ENCODE results near the gene SLC35F3. TPM values are rescaled to one million over a fixed set of nuclear protein-coding genes. Genes with fewer than 3 reads are reported as not detected.
A peak's percentile ranks its signal among the peaks of the same experiment; 100 is the strongest.

SLC35F3 gene
- total RNA-seq, 1 experiment from 2014 or later = not detected

DNA sequence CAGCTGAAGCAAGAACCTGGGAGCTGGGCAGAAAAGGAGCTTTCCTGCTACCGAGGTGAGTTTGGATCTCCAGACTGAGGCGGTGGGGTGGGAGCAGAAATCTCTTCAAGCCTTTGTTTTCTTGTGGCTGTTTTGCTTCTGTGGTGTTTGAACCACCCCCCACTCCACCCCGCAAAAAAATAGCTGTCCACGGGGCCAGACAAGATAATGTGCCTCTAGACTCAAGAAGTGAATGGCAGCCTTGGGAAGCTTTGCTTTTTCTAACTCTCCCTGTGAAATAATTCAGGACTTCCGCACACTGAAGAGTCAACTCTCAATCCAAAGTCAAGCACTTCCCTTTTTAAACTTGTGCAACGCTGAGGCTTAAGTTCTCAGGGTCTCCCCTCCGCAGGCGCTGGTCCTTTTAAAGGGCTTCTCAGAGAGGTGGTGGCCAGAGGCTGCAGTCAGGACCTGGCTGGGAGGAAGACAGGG lies 309.2 kb downstream of the SLC35F3 start:
- H3K9me3 ChIP-seq = peaks cover 7% of the 10 kb centered on the region; the same call in 1 of the 2 replicates
- Mint-ChIP-seq H3K36me3 (ENCODE audit: insufficient read depth, unreplicated experiment) (no peaks in the 10 kb centered on the region), H3K4me3 (ENCODE audit: unreplicated experiment) (peak overlapping the region; percentile 65), H3K27ac (ENCODE audit: unreplicated experiment) (no peak overlapping the region), H3K9me3 (ENCODE audit: unreplicated experiment) (peaks cover 27% of the 10 kb centered on the region), H3K4me1 (ENCODE audit: low read depth, unreplicated experiment) (no peaks in the 10 kb centered on the region), H3K27me3 (ENCODE audit: insufficient read depth, unreplicated experiment) (peaks cover 17% of the 10 kb centered on the region)
- H3K36me3 ChIP-seq (ENCODE audit: control insufficient read depth, insufficient read depth, low read length) = no peaks in the 10 kb centered on the region
- peaks cover 7% of the 10 kb centered on the region for H3K27me3 ChIP-seq (replicated peaks; ENCODE audit: control insufficient read depth, insufficient read depth, low read length)
- BruUV-seq (replicated peaks) = no TSS peak
- H3K4me1 ChIP-seq = no peaks in the 10 kb centered on the region
- intact Hi-C loops (cut with micrococcal nuclease; ENCODE audit: unreplicated experiment) = no loop called here
- TF ChIP-seq, protein P1, sequence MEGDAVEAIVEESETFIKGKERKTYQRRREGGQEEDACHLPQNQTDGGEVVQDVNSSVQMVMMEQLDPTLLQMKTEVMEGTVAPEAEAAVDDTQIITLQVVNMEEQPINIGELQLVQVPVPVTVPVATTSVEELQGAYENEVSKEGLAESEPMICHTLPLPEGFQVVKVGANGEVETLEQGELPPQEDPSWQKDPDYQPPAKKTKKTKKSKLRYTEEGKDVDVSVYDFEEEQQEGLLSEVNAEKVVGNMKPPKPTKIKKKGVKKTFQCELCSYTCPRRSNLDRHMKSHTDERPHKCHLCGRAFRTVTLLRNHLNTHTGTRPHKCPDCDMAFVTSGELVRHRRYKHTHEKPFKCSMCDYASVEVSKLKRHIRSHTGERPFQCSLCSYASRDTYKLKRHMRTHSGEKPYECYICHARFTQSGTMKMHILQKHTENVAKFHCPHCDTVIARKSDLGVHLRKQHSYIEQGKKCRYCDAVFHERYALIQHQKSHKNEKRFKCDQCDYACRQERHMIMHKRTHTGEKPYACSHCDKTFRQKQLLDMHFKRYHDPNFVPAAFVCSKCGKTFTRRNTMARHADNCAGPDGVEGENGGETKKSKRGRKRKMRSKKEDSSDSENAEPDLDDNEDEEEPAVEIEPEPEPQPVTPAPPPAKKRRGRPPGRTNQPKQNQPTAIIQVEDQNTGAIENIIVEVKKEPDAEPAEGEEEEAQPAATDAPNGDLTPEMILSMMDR (IDR thresholded peaks at IDR 0.05; ENCODE audit: insufficient read depth in 1 of 2, low read depth in 1 of 2, low read length in 1 of 2, severe bottlenecking in 1 of 2, unreplicated experiment in 1 of 2) = no peak
- POLR2A ChIA-PET = no interaction called here
- DNase-seq = no peak
- H3K4me3 ChIP-seq (ENCODE audit: low read depth, low read length) = peak overlapping the region; percentile 23
- CTCF ChIA-PET = interaction anchor here (1.1 kb wide), 1 partner anchor 96 kb away, joined by 4 read pairs; no protein-coding TSS in a partner anchor

DNA sequence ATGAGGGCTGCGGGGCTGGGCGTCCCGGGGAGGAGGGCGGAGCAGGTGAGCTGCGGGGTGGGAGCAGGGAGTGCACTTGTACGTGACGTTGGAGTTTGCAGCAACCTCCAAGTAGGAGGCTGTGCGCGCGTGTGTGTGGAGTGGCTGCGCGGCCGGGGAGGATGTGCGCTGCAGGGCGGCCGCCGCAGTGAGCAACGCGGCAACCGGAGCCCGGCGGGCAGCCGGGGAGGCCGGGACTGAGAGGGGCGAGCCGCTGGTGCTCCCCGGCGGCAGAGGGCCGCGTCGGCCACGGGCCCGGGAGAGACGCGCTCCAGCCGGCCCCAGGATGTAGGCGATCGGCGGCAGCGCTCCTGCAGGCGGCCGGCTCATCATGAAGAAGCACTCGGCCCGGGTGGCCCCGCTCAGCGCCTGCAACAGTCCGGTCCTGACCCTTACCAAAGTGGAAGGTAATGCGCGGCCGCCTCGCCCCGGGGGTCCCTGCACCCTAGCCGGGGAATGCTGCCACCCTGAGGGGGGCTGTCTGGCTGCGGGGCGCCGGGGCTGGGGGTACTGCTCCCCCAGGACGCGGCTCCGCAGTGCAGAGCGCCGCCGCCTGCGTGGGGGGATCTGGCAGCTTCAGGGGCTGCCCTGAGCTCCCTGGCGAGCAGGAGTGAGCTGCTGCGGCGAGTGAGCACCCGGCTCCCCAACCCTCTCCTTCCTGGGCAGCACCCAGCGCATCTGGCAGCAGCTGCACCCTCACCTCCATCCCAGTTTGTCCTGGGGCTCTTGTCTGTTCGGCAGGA lies 309.8 kb downstream of the SLC35F3 start:
- peaks cover 17% of the 10 kb centered on the region for H3K27me3 Mint-ChIP-seq (ENCODE audit: insufficient read depth, unreplicated experiment)
- CTCF ChIA-PET = no interaction called here
- POLR2A ChIA-PET = no interaction called here
- peaks cover 23% of the 10 kb centered on the region for H3K9me3 Mint-ChIP-seq (ENCODE audit: unreplicated experiment)
- H3K36me3 Mint-ChIP-seq (ENCODE audit: insufficient read depth, unreplicated experiment) = no peaks in the 10 kb centered on the region
- H3K4me1 Mint-ChIP-seq (ENCODE audit: low read depth, unreplicated experiment) = no peaks in the 10 kb centered on the region
- Histone ChIP-seq H3K4me3 (ENCODE audit: low read depth, low read length) (peak overlapping the region; percentile 23), H3K36me3 (ENCODE audit: control insufficient read depth, insufficient read depth, low read length) (no peaks in the 10 kb centered on the region), H3K4me1 (no peaks in the 10 kb centered on the region), H3K9me3 (peaks cover 7% of the 10 kb centered on the region; the same call in 1 of the 2 replicates), H3K27me3 (replicated peaks; ENCODE audit: control insufficient read depth, insufficient read depth, low read length) (peaks cover 7% of the 10 kb centered on the region)
- TF ChIP-seq, protein P1 (IDR thresholded peaks at IDR 0.05; ENCODE audit: insufficient read depth in 1 of 2, low read depth in 1 of 2, low read length in 1 of 2, severe bottlenecking in 1 of 2, unreplicated experiment in 1 of 2) = no peak
- BruUV-seq (replicated peaks) = no TSS peak
- intact Hi-C loops (cut with micrococcal nuclease; ENCODE audit: unreplicated experiment) = no loop called here
- peak in 1 of 2 experiments; percentile 11 for DNase-seq
- peak overlapping the region; percentile 65 for H3K4me3 Mint-ChIP-seq (ENCODE audit: unreplicated experiment)
- H3K27ac Mint-ChIP-seq (ENCODE audit: unreplicated experiment) = no peak overlapping the region

DNA sequence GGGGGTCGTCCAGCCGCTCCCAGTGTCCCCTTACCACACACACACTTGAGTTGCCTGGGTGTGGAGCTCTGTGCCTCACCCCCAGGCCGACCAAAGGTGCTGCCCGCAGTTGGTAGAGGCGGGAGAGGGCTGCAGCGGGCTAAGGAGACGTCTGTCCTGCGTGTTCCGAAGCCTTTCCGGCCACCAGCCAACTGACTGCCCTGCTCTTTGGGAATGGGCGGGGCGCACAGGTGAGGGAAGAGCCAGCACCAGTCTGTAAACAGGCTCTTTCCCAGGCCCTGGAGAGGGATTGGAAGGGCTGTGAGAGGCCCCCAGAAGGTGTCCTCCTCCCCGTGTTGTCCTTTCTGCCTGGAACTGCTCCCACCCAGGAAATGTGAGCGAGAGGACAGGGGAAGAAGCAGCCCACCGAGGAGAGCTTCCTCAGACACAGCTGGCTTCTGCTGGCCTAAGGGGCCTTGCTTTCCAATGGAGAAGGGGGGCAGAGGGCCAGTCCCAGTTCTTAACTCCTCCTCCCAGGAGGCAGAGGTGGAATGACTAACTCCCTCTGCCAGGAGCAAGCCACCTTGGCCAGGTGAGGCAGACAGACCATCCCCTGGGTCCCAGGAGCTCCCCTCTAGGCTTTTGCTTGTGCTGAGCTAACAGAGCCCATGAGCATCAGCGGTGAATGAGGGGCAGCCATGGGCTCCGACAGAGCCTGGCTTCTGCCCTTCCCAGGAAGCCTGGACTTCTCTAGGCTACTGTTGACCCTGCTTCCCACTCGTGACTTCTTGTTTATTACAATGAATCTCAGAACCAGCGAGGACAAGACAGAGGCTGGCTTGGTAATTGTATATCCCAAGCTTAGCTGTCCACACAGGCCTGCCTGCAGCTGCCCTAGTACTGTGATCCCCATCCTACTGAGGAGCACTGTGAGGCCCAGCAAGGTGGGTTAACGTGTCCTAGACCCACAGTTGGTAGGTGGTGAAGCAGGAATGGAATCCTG lies 310.7 kb downstream of the SLC35F3 start:
- Histone ChIP-seq H3K9me3 (peaks cover 7% of the 10 kb centered on the region; the same call in 1 of the 2 replicates), H3K4me1 (no peaks in the 10 kb centered on the region), H3K4me3 (ENCODE audit: low read depth, low read length) (peak overlapping the region; percentile 8; the same call in 1 of the 2 replicates), H3K36me3 (ENCODE audit: control insufficient read depth, insufficient read depth, low read length) (no peaks in the 10 kb centered on the region), H3K27me3 (replicated peaks; ENCODE audit: control insufficient read depth, insufficient read depth, low read length) (peaks cover 7% of the 10 kb centered on the region)
- no peak for DNase-seq
- TF ChIP-seq, protein P1 (IDR thresholded peaks at IDR 0.05; ENCODE audit: insufficient read depth in 1 of 2, low read depth in 1 of 2, low read length in 1 of 2, severe bottlenecking in 1 of 2, unreplicated experiment in 1 of 2) = no peak
- no peaks in the 10 kb centered on the region for H3K36me3 Mint-ChIP-seq (ENCODE audit: insufficient read depth, unreplicated experiment)
- BruUV-seq (replicated peaks) = no TSS peak
- H3K27me3 Mint-ChIP-seq (ENCODE audit: insufficient read depth, unreplicated experiment) = peaks cover 15% of the 10 kb centered on the region
- peak overlapping the region; percentile 49 for H3K4me3 Mint-ChIP-seq (ENCODE audit: unreplicated experiment)
- intact Hi-C loops (cut with micrococcal nuclease; ENCODE audit: unreplicated experiment) = no loop called here
- POLR2A ChIA-PET = no interaction called here
- H3K27ac Mint-ChIP-seq (ENCODE audit: unreplicated experiment) = no peak overlapping the region
- H3K9me3 Mint-ChIP-seq (ENCODE audit: unreplicated experiment) = peaks cover 14% of the 10 kb centered on the region
- CTCF ChIA-PET = interaction anchor here (0.6 kb wide), 1 partner anchor 63 kb away, joined by 4 read pairs; no protein-coding TSS in a partner anchor
- H3K4me1 Mint-ChIP-seq (ENCODE audit: low read depth, unreplicated experiment) = no peaks in the 10 kb centered on the region
